GM12878 (cell line): Measurements from ENCODE around the gene LIN52.

Experiments used
- CTCF ChIP-seq, 3 experiments: IDR thresholded peaks in 2 of 3; conservative IDR thresholded peaks in 1 of 3; 2 replicates each; pipeline ENCODE4 v1.5.1; 2011; ENCODE audit warnings: low read depth in 3 of 3, low read length in 3 of 3, mild to moderate bottlenecking in 3 of 3, control low read depth in 2 of 3, moderate library complexity in 2 of 3, inconsistent platforms in 1 of 3, mixed read lengths in 1 of 3; ENCODE audit not compliant: control insufficient read depth in 2 of 3, insufficient read depth in 1 of 3; ENCODE audit errors: extremely low read depth in 1 of 3
- ESRRA ChIP-seq: IDR thresholded peaks from 2 replicates; pipeline ENCODE4 v1.6.1; 2012; ENCODE audit warnings: mild to moderate bottlenecking, low read length, improper control_type of control experiment
- MEF2A ChIP-seq: IDR thresholded peaks from 2 replicates; pipeline ENCODE4 v1.6.1; 2011; ENCODE audit warnings: low read depth, mild to moderate bottlenecking, low read length, moderate library complexity; ENCODE audit not compliant: insufficient read depth
- POLR2A ChIP-seq: IDR thresholded peaks from 2 replicates; pipeline ENCODE4 v1.6.1; 2011; ENCODE audit warnings: low read depth, mild to moderate bottlenecking, low read length
- POLR2AphosphoS5 ChIP-seq: IDR thresholded peaks from 2 replicates; pipeline ENCODE4 v1.6.1; 2011; ENCODE audit warnings: mild to moderate bottlenecking, low read length, inconsistent platforms
- TAF1 ChIP-seq: IDR thresholded peaks from 2 replicates; pipeline ENCODE4 v1.6.1; 2011; ENCODE audit warnings: mild to moderate bottlenecking, low read depth, low read length, borderline replicate concordance
- ZSCAN29 ChIP-seq: fragments of 450-650 bp; IDR thresholded peaks from 2 replicates; pipeline ENCODE4 v1.6.1; 2017; ENCODE audit warnings: mild to moderate bottlenecking, moderate library complexity
- TF ChIP-seq, protein P1 (sequence below): fragments of 450-650 bp; formaldehyde crosslinking; IDR thresholded peaks from 2 replicates; pipeline ENCODE4 v1.4.0; 2020; ENCODE audit warnings: mild to moderate bottlenecking, moderate library complexity

GRCh38 chr14:74085047-74085637 is 386 bp downstream of the LIN52 start:
- TF ChIP-seq TAF1 (0 out of 2 replicates have a peak, but pooled peaks have one; percentile 7), MEF2A (no peak), ESRRA (no peak), POLR2A (no peak; the same call in 1 of the 2 replicates), POLR2AphosphoS5 (peak; percentile 46; the same call in 1 of the 2 replicates), ZSCAN29 (no peak), CTCF (IDR thresholded peaks at IDR 0.05 in 2 of 3, conservative IDR thresholded peaks at IDR 0.05 in 1 of 3; ENCODE audit: control insufficient read depth in 2 of 3, extremely low read depth in 1 of 3, insufficient read depth in 1 of 3, low read depth in 3 of 3, low read length in 3 of 3) (no peak)
- TF ChIP-seq, protein P1, sequence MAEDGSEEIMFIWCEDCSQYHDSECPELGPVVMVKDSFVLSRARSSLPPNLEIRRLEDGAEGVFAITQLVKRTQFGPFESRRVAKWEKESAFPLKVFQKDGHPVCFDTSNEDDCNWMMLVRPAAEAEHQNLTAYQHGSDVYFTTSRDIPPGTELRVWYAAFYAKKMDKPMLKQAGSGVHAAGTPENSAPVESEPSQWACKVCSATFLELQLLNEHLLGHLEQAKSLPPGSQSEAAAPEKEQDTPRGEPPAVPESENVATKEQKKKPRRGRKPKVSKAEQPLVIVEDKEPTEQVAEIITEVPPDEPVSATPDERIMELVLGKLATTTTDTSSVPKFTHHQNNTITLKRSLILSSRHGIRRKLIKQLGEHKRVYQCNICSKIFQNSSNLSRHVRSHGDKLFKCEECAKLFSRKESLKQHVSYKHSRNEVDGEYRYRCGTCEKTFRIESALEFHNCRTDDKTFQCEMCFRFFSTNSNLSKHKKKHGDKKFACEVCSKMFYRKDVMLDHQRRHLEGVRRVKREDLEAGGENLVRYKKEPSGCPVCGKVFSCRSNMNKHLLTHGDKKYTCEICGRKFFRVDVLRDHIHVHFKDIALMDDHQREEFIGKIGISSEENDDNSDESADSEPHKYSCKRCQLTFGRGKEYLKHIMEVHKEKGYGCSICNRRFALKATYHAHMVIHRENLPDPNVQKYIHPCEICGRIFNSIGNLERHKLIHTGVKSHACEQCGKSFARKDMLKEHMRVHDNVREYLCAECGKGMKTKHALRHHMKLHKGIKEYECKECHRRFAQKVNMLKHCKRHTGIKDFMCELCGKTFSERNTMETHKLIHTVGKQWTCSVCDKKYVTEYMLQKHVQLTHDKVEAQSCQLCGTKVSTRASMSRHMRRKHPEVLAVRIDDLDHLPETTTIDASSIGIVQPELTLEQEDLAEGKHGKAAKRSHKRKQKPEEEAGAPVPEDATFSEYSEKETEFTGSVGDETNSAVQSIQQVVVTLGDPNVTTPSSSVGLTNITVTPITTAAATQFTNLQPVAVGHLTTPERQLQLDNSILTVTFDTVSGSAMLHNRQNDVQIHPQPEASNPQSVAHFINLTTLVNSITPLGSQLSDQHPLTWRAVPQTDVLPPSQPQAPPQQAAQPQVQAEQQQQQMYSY: no peak
